GM18517 (cell line): ENCODE results near the gene TMEM225B.
"Not testable (repeated sequence)": the region's sequence is repeated elsewhere in the genome, so short reads cannot be mapped to it uniquely, and the experiment has no call there.

ENCODE experiments used
- ATAC-seq: cut with Tn5 transposase; IDR thresholded peaks from one replicate; pipeline ENCODE4 v1.9.1; 2021; ENCODE audit warnings: mild to moderate bottlenecking, moderate library complexity; ENCODE audit not compliant: unreplicated experiment

Gene TMEM225B

GRCh38 chr7:99597762-99598501 is at the start of gene TMEM225B:
TMEM225B (plus strand) TSS chr7:99598267; CDS start chr7:99604389, 6,122 bp downstream.
- no peak for ATAC-seq

GRCh38 chr7:99549545-99549944 is 48.5 kb upstream of the TMEM225B start:
- not testable (repeated sequence) for ATAC-seq

- ATAC-seq: no peak
Measured at GRCh38 chr7:99551334-99551733, 46.7 kb upstream of the TMEM225B start.

- ATAC-seq: peak; percentile 87
Measured at GRCh38 chr7:99551767-99552463, 46.2 kb upstream of the TMEM225B start, which contains the start of gene FAM200A. FAM200A (minus strand) TSS chr7:99552114; CDS start chr7:99548407, 3,707 bp downstream.

GRCh38 chr7:99553039-99553438 is 45.0 kb upstream of the TMEM225B start:
- ATAC-seq: no peak

GRCh38 chr7:99554939-99555338 is 43.1 kb upstream of the TMEM225B start:
- ATAC-seq: no peak

- no peak for ATAC-seq
Measured at GRCh38 chr7:99557196-99557607, 40.9 kb upstream of the TMEM225B start.

GRCh38 chr7:99557940-99558305 is 40.1 kb upstream of the TMEM225B start:
- peak; percentile 41 for ATAC-seq

GRCh38 chr7:99558306-99559174 is 39.5 kb upstream of the TMEM225B start, which contains the start of gene ZNF655:
ZNF655 (plus strand) TSS chr7:99558642; CDS start chr7:99560560, 1,918 bp downstream.
- ATAC-seq: peak; percentile 69

- no peak for ATAC-seq
Measured at GRCh38 chr7:99559175-99559915, 38.7 kb upstream of the TMEM225B start.

- no peak for ATAC-seq
Measured at GRCh38 chr7:99560834-99561736, 37.0 kb upstream of the TMEM225B start.

- no peak for ATAC-seq
Measured at GRCh38 chr7:99561737-99562051, 36.4 kb upstream of the TMEM225B start.

GRCh38 chr7:99562114-99562784 is 35.8 kb upstream of the TMEM225B start:
- no peak for ATAC-seq

- ATAC-seq: no peak
Measured at GRCh38 chr7:99562832-99563231, 35.2 kb upstream of the TMEM225B start.

- ATAC-seq: no peak
Measured at GRCh38 chr7:99563650-99564049, 34.4 kb upstream of the TMEM225B start.

GRCh38 chr7:99568770-99569169 is 29.3 kb upstream of the TMEM225B start:
- not testable (repeated sequence) for ATAC-seq

GRCh38 chr7:99571768-99572167 is 26.3 kb upstream of the TMEM225B start:
- no peak for ATAC-seq

- ATAC-seq: no peak
Measured at GRCh38 chr7:99573257-99573656, 24.8 kb upstream of the TMEM225B start.

- no peak for ATAC-seq
Measured at GRCh38 chr7:99576251-99576650, 21.8 kb upstream of the TMEM225B start.
